K562 (cell line): ENCODE data around the gene MLLT11. TPM values are rescaled to one million over a fixed set of nuclear protein-coding genes. Genes with fewer than 3 reads are reported as not detected.

Experiments used
- ATAC-seq: fragments of 200-7000 bp; cut with Tn5 transposase; 3 replicates; pipeline ENCODE4 v1.9.1; 2020; ENCODE audit warnings: moderate library complexity
- BruUV-seq: library from RNA; stranded (reverse); fragments of 400-500 nt; replicated peaks from 2 replicates; lab custom pipeline; 2021; lab: Mats Ljungman, UMichigan
- CTCF ChIA-PET: fragments of 300-600 bp; formaldehyde crosslinking; extraction: SDS; loops from one replicate; lab custom pipeline; 2021; ENCODE audit warnings: low intra/inter-chr PET ratio; lab: Yijun Ruan, JAX
- POLR2A ChIA-PET: fragments of 300-600, 350-650 bp; sonication (Branson Sonifier 250); formaldehyde crosslinking; extraction: SDS; loops from one replicate; lab custom pipeline; 2021; ENCODE audit warnings: antibody characterized with exemption, inconsistent platforms; lab: Yijun Ruan, JAX
- DNase-seq, 4 experiments: peaks; one replicate each; pipeline versions ENCODE4 v3.0.0 to v3.0.0-alpha.2; 2011 to 2018; ENCODE audit warnings: low spot score in 3 of 4, mixed read lengths in 3 of 4; ENCODE audit errors: extremely low read depth in 1 of 4
- FAIRE-seq: peaks from 2 replicates; lab custom pipeline; 2011; peaks lifted over from hg19 to GRCh38; lab: Jason Lieb, UNC
- H2AFZ ChIP-seq: 2 replicates; pipeline ENCODE4 v1.6.0; 2011; ENCODE audit warnings: low read depth, low read length, control low read depth, inconsistent platforms
- H3K27ac ChIP-seq: fragments of 200-600 bp; 3 replicates; pipeline ENCODE4 v1.8.0; 2011; ENCODE audit warnings: low read depth, mild to moderate bottlenecking, control low read depth, inconsistent platforms, low read length, moderate library complexity, mixed read lengths; ENCODE audit errors: extremely low read depth
- H3K27me3 ChIP-seq, 2 experiments: fragments of 300-600 bp in 1 of 2; 2 replicates in 1 of 2; 3 replicates in 1 of 2; pipeline versions ENCODE4 v1.6.0 to v1.8.0; 2011; ENCODE audit warnings: inconsistent platforms in 2 of 2, low read length in 2 of 2, mild to moderate bottlenecking in 1 of 2, mixed read lengths in 1 of 2, moderate library complexity in 1 of 2; ENCODE audit not compliant: control insufficient read depth in 2 of 2, insufficient read depth in 2 of 2
- H3K36me3 ChIP-seq: fragments of 300-600 bp; 3 replicates; pipeline ENCODE4 v1.8.0; 2011; ENCODE audit warnings: mild to moderate bottlenecking, low read length, inconsistent platforms; ENCODE audit not compliant: control insufficient read depth, insufficient read depth
- H3K4me1 ChIP-seq, 2 experiments: fragments of 200-600 bp in 1 of 2; replicated peaks in 1 of 2; 2 replicates in 1 of 2; 3 replicates in 1 of 2; pipeline versions ENCODE4 v1.5.1 to v1.8.0; 2011; ENCODE audit warnings: inconsistent platforms in 2 of 2, low read length in 2 of 2, mild to moderate bottlenecking in 1 of 2, mixed read lengths in 1 of 2, moderate library complexity in 1 of 2; ENCODE audit not compliant: control insufficient read depth in 2 of 2, insufficient read depth in 2 of 2
- H3K4me2 ChIP-seq: 2 replicates; pipeline ENCODE4 v1.6.1; 2011; ENCODE audit warnings: low read length, control low read depth, inconsistent platforms, mixed read lengths; ENCODE audit not compliant: insufficient read depth
- H3K4me3 ChIP-seq: fragments of 200-600 bp; sonication (generic), shearing (Covaris generic); 2 replicates; pipeline ENCODE4 v1.5.1; 2016; ENCODE audit warnings: control low read depth, inconsistent platforms
- H3K79me2 ChIP-seq: fragments of 200-600 bp; 3 replicates; pipeline ENCODE4 v1.8.0; 2011; ENCODE audit warnings: low read length, inconsistent platforms; ENCODE audit not compliant: control insufficient read depth, insufficient read depth
- H3K9ac ChIP-seq, 2 experiments: 2 replicates each; pipeline versions ENCODE4 v1.6.0 to v1.6.1; 2011; ENCODE audit warnings: low read depth in 2 of 2, low read length in 2 of 2, control low read depth in 1 of 2, inconsistent platforms in 1 of 2, mild to moderate bottlenecking in 1 of 2, mixed read lengths in 1 of 2; ENCODE audit not compliant: insufficient read depth in 1 of 2
- H3K9me1 ChIP-seq: one replicate; pipeline ENCODE4 v1.6.0; 2011; ENCODE audit warnings: inconsistent platforms, mild to moderate bottlenecking, low read length, moderate library complexity; ENCODE audit not compliant: control insufficient read depth, insufficient read depth
- H3K9me3 ChIP-seq: replicated peaks from 2 replicates; pipeline ENCODE4 v1.5.1; 2011; ENCODE audit warnings: low read depth, low read length, inconsistent platforms; ENCODE audit not compliant: control insufficient read depth, insufficient read depth
- H4K20me1 ChIP-seq: replicated peaks from 2 replicates; pipeline ENCODE4 v1.6.1; 2011; ENCODE audit warnings: low read length, inconsistent platforms, mixed read lengths; ENCODE audit not compliant: control insufficient read depth, insufficient read depth
- CCNT2 ChIP-seq: IDR thresholded peaks from 2 replicates; pipeline ENCODE4 v1.6.1; 2011; ENCODE audit warnings: borderline replicate concordance, low read depth, mild to moderate bottlenecking, moderate library complexity, mixed read lengths, low read length; ENCODE audit not compliant: insufficient read length; ENCODE audit errors: extremely low read depth
- CXXC5 ChIP-seq: fragments of 250-450 bp; sonication (Bioruptor Pico); IDR thresholded peaks from 2 replicates; pipeline ENCODE4 v1.8.0; 2022; ENCODE audit warnings: inconsistent platforms, mild to moderate bottlenecking, moderate library complexity
- HMGN3 ChIP-seq: IDR thresholded peaks from 2 replicates; pipeline ENCODE4 v1.6.1; 2011; ENCODE audit warnings: borderline replicate concordance, low read depth, mild to moderate bottlenecking, mixed read lengths, low read length; ENCODE audit not compliant: insufficient read length; ENCODE audit errors: extremely low read depth
- MYNN ChIP-seq, 2 experiments: sonication (generic); formaldehyde crosslinking in 1 of 2; IDR thresholded peaks; 2 replicates each; pipeline versions ENCODE4 v1.5.0 to v1.6.1; 2016 to 2020; ENCODE audit warnings: antibody characterized with exemption in 1 of 2, missing genetic modification reagents in 1 of 2
- PCBP2 ChIP-seq: fragments of 200-400 bp; formaldehyde crosslinking; IDR thresholded peaks from 2 replicates; pipeline ENCODE4 v1.6.1; 2018; ENCODE audit warnings: low read length, low read depth, mild to moderate bottlenecking, moderate library complexity; ENCODE audit not compliant: poor library complexity, severe bottlenecking
- RBM22 ChIP-seq: fragments of 200-400 bp; formaldehyde crosslinking; IDR thresholded peaks from 2 replicates; pipeline ENCODE4 v1.6.1; 2018; ENCODE audit warnings: low read length, low read depth; ENCODE audit not compliant: poor library complexity, severe bottlenecking
- RFX1 ChIP-seq: fragments of 450-650 bp; IDR thresholded peaks from 2 replicates; pipeline ENCODE4 v1.6.1; 2016; ENCODE audit warnings: mild to moderate bottlenecking, moderate library complexity
- WGBS: fragments of 100-300 bp; shearing (Covaris generic); methylation state at CpG from one replicate; pipeline ENCODE4 v1.1.6; 2016; ENCODE audit warnings: low coverage, mixed read lengths; ENCODE audit not compliant: insufficient coverage; ENCODE audit errors: missing lambda C conversion rate; 5-methylcytosine and 5-hydroxymethylcytosine counted together
- in situ Hi-C: fragments of 300-500 bp; cut with MboI; formaldehyde crosslinking; loops from 4 replicates; pipeline ENCODE4 v1.15.0; 2018; ENCODE audit warnings: inconsistent platforms, mixed read lengths
- intact Hi-C: fragments of 100-400 bp; cut with micrococcal nuclease; formaldehyde crosslinking; loops from 2 replicates; pipeline ENCODE4 v1.14.2; 2022
- polyA plus RNA-seq, 8 experiments: library from polyadenylated mRNA; depleted of rRNA in 4 of 8; stranded (reverse) in 5 of 8; unstranded in 3 of 8; fragments of >200 nt; fragmentation: Nextera tagmentation in 2 of 8; fragmentation: Illumina TruSeq in 1 of 8; extraction: Ambion mirVana in 2 of 8; extraction: Trizol in 1 of 8; gene quantifications; 2 replicates each; pipeline versions ENCODE4 v1.2.1 to v1.2.3, GENCODE V29; 2011 to 2014; ENCODE audit warnings: inconsistent platforms in 1 of 8, missing spikeins in 1 of 8
- total RNA-seq, 7 experiments: library from RNA; depleted of rRNA in 6 of 7; stranded (reverse); fragments of >200 nt in 6 of 7; fragmentation: Illumina TruSeq in 2 of 7; extraction: Trizol in 2 of 7; gene quantifications; 2 replicates each; pipeline versions ENCODE4 v1.2.1 to v1.2.3, GENCODE V29; 2011 to 2021; ENCODE audit warnings: low replicate concordance in 1 of 7
- TF ChIP-seq, protein P1 (sequence below): fragments of 200-800 bp; sonication (Bioruptor generic); IDR thresholded peaks from 2 replicates; pipeline ENCODE4 v1.6.1; 2017; ENCODE audit warnings: missing genetic modification characterization, missing compliant biosample characterization
- TF ChIP-seq, protein P2 (sequence below), 2 experiments: fragments of 150-350 bp in 1 of 2; IDR thresholded peaks; 2 replicates each; pipeline ENCODE4 v1.6.1; 2012 to 2016; ENCODE audit warnings: low read depth in 2 of 2, low read length in 2 of 2, mild to moderate bottlenecking in 1 of 2, moderate library complexity in 1 of 2

Gene MLLT11
- total and polyA plus RNA-seq, 9 of the 15 experiments (the other 6 are each of a cell fraction or from before 2014, with no cell fraction given): 12.1 to 91.0 (median 22.0) TPM

DNA sequence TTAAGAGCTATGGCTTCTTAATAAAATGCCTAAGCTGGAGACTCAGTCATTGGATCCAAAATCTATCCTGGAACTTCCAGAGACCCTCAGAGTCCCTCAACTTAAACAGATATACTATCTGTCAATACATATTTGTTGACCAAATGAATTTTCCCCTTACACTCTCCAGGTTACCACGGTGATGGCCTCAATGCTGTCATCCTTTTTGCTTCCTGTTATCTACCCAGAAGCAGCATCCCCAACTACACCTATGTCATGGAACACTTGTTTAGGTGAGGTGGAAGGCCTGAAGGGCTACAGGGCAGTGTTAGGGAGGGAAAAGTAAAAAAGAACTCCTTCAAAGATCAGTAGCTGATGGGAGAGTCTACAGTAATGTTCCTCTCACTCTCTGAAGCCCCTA lies 17.0 kb upstream of the MLLT11 start:
- ChIA-PET CTCF (no interaction called here), POLR2A (interaction anchor here (0.7 to 2.6 kb wide), 6 partner anchors 12 to 36 kb away, joined by 3 to 16 read pairs (median 3); partner anchors contain the start of genes CDC42SE1, MINDY1 and MLLT11)
- no peak for DNase-seq
- Histone ChIP-seq H3K36me3 (no peaks in the 10 kb centered on the region), H3K27ac (no peak overlapping the region), H2AFZ (no peak overlapping the region), H3K9me1 (no peaks in the 10 kb centered on the region), H3K79me2 (peaks cover 5% of the 10 kb centered on the region; the same call in 2 of the 3 replicates), H3K9me3 (no peaks in the 10 kb centered on the region), H3K4me1 (peaks cover 9 to 13% of the 10 kb centered on the region in 2 experiments; a peak in 4 of 5 replicates), H3K9ac (no peak overlapping the region), H3K27me3 (no peaks in the 10 kb centered on the region), H4K20me1 (no peaks in the 10 kb centered on the region), H3K4me3 (no peak overlapping the region), H3K4me2 (no peak overlapping the region)
- intact Hi-C loops (no loop called here), in situ Hi-C loops (no loop called here)
- ATAC-seq: no peak
- TF ChIP-seq, protein P1, sequence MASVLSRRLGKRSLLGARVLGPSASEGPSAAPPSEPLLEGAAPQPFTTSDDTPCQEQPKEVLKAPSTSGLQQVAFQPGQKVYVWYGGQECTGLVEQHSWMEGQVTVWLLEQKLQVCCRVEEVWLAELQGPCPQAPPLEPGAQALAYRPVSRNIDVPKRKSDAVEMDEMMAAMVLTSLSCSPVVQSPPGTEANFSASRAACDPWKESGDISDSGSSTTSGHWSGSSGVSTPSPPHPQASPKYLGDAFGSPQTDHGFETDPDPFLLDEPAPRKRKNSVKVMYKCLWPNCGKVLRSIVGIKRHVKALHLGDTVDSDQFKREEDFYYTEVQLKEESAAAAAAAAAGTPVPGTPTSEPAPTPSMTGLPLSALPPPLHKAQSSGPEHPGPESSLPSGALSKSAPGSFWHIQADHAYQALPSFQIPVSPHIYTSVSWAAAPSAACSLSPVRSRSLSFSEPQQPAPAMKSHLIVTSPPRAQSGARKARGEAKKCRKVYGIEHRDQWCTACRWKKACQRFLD (CRISPR knock-in tag): no peak
- TF ChIP-seq RFX1: peak; percentile 56
- TF ChIP-seq MYNN (IDR thresholded peaks at IDR 0.05): no peak
- TF ChIP-seq MYNN (CRISPR knock-in tag; IDR thresholded peaks at IDR 0.05): no peak
- BruUV-seq: no TSS peak
- 42% methylated on average over 1 of the region's 1 CpG for WGBS
- no peak for FAIRE-seq

DNA sequence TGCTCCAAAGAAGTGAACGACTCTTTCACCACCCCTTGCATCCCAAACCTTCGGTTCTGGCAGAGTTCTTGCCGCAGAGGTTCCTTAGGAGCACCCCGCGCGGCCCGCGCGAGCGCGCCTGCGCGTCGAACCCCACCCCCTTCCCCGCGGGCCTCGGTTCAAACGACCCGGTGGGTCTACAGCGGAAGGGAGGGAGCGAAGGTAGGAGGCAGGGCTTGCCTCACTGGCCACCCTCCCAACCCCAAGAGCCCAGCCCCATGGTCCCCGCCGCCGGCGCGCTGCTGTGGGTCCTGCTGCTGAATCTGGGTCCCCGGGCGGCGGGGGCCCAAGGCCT lies 12.6 kb upstream of the MLLT11 start, which contains the start of gene C1orf56:
Gene C1orf56 (plus strand): TSS at position 161 of the 334 bp plus-strand sequence. CDS start 97 bp downstream, at position 258.
- H3K4me3 ChIP-seq: peak within 1 kb of the TSS; percentile 39
- no peaks in the 10 kb centered on the region for H4K20me1 ChIP-seq
- H3K36me3 ChIP-seq: peaks cover 28% of the 10 kb centered on the region
- BruUV-seq: no TSS peak
- peak within 1 kb of the TSS; percentile 64 for H3K4me2 ChIP-seq
- 54% methylated on average over 11 of the region's 29 CpGs for WGBS
- H3K79me2 ChIP-seq: peaks cover 12% of the 10 kb centered on the region
- peak within 1 kb of the TSS; percentile 68 for H2AFZ ChIP-seq
- peak; percentile 68 to 73 (median 72) for DNase-seq
- H3K27ac ChIP-seq: peak within 1 kb of the TSS; percentile 52
- H3K9me1 ChIP-seq: no peaks in the 10 kb centered on the region
- H3K9ac ChIP-seq: peak within 1 kb of the TSS; percentile 54 to 90; a peak in 3 of 4 replicates
- CTCF ChIA-PET: no interaction called here
- in situ Hi-C loops (no loop called here), intact Hi-C loops (no loop called here)
- peaks cover 17 to 18% of the 10 kb centered on the region in 2 experiments; a peak in 4 of 5 replicates for H3K4me1 ChIP-seq
- peak; percentile 40 for ATAC-seq
- POLR2A ChIA-PET: interaction anchor here (0.6 to 3.6 kb wide), 8 partner anchors 9 to 487 kb away, joined by 3 to 36 read pairs (median 4); partner anchors contain the start of genes BNIPL, CDC42SE1, MCL1 and MLLT11
- H3K9me3 ChIP-seq: no peaks in the 10 kb centered on the region
- H3K27me3 ChIP-seq: no peaks in the 10 kb centered on the region
- FAIRE-seq: no peak
- TF ChIP-seq CXXC5 (CRISPR knock-in tag) (no peak), RBM22 (peak; percentile 15), CCNT2 (peak; percentile 28), HMGN3 (peak; percentile 30), PCBP2 (no peak)
- TF ChIP-seq, protein P2, sequence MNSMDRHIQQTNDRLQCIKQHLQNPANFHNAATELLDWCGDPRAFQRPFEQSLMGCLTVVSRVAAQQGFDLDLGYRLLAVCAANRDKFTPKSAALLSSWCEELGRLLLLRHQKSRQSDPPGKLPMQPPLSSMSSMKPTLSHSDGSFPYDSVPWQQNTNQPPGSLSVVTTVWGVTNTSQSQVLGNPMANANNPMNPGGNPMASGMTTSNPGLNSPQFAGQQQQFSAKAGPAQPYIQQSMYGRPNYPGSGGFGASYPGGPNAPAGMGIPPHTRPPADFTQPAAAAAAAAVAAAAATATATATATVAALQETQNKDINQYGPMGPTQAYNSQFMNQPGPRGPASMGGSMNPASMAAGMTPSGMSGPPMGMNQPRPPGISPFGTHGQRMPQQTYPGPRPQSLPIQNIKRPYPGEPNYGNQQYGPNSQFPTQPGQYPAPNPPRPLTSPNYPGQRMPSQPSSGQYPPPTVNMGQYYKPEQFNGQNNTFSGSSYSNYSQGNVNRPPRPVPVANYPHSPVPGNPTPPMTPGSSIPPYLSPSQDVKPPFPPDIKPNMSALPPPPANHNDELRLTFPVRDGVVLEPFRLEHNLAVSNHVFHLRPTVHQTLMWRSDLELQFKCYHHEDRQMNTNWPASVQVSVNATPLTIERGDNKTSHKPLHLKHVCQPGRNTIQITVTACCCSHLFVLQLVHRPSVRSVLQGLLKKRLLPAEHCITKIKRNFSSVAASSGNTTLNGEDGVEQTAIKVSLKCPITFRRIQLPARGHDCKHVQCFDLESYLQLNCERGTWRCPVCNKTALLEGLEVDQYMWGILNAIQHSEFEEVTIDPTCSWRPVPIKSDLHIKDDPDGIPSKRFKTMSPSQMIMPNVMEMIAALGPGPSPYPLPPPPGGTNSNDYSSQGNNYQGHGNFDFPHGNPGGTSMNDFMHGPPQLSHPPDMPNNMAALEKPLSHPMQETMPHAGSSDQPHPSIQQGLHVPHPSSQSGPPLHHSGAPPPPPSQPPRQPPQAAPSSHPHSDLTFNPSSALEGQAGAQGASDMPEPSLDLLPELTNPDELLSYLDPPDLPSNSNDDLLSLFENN (IDR thresholded peaks at IDR 0.05; ENCODE audit: low read depth in 2 of 2, low read length in 2 of 2): no peak
